ENCODE measurements around the gene IQSEC3. TPM values are rescaled to one million over a fixed set of nuclear protein-coding genes. Genes with fewer than 3 reads are reported as not detected.

IQSEC3 gene
- total RNA-seq, 1 experiment from 2014 or later: not detected

DNA sequence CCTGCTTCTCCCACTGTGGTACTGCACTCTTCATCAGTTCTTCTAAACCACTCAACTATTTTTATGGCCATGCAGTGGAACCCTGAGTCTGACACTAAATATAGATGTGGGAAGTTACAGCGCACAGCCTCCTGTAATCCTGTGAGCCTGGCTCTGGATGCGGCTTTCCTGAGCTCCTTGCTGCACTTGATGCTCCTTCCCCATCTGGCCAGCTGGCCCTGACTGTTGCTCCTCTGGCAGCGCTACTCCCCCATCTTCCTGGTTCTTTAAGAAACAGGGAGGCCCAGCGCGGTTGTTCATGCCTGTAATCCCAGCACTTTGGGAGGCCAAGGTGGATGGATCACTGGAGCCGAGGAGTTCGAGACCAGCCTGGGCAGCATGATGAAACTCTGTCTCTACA, 24.6 kb downstream of the IQSEC3 start:
- H3K36me3 Mint-ChIP-seq (ENCODE audit: insufficient read depth, unreplicated experiment): no peaks in the 10 kb centered on the region
- ChIA-PET POLR2A (interaction anchor here (0.7 kb wide), 2 partner anchors 8 to 45 kb away, joined by 3 to 4 read pairs; no protein-coding TSS in a partner anchor), CTCF (no interaction called here)
- TF ChIP-seq, protein P1, sequence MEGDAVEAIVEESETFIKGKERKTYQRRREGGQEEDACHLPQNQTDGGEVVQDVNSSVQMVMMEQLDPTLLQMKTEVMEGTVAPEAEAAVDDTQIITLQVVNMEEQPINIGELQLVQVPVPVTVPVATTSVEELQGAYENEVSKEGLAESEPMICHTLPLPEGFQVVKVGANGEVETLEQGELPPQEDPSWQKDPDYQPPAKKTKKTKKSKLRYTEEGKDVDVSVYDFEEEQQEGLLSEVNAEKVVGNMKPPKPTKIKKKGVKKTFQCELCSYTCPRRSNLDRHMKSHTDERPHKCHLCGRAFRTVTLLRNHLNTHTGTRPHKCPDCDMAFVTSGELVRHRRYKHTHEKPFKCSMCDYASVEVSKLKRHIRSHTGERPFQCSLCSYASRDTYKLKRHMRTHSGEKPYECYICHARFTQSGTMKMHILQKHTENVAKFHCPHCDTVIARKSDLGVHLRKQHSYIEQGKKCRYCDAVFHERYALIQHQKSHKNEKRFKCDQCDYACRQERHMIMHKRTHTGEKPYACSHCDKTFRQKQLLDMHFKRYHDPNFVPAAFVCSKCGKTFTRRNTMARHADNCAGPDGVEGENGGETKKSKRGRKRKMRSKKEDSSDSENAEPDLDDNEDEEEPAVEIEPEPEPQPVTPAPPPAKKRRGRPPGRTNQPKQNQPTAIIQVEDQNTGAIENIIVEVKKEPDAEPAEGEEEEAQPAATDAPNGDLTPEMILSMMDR (IDR thresholded peaks at IDR 0.05; ENCODE audit: unreplicated experiment): no peak
- peaks cover 63% of the 10 kb centered on the region for H3K27me3 Mint-ChIP-seq (ENCODE audit: insufficient read depth, unreplicated experiment)
- no peaks in the 10 kb centered on the region for H3K9me3 Mint-ChIP-seq (ENCODE audit: unreplicated experiment)
- H3K4me3 Mint-ChIP-seq (ENCODE audit: unreplicated experiment): no peak overlapping the region
- H3K4me1 Mint-ChIP-seq (ENCODE audit: insufficient read depth, unreplicated experiment): no peaks in the 10 kb centered on the region
- no TSS peak for BruUV-seq (replicated peaks)
- intact Hi-C loops (cut with micrococcal nuclease): no loop called here
- DNase-seq (ENCODE audit: unreplicated experiment): no peak
- H3K27ac Mint-ChIP-seq (ENCODE audit: low read depth, unreplicated experiment): no peak overlapping the region

DNA sequence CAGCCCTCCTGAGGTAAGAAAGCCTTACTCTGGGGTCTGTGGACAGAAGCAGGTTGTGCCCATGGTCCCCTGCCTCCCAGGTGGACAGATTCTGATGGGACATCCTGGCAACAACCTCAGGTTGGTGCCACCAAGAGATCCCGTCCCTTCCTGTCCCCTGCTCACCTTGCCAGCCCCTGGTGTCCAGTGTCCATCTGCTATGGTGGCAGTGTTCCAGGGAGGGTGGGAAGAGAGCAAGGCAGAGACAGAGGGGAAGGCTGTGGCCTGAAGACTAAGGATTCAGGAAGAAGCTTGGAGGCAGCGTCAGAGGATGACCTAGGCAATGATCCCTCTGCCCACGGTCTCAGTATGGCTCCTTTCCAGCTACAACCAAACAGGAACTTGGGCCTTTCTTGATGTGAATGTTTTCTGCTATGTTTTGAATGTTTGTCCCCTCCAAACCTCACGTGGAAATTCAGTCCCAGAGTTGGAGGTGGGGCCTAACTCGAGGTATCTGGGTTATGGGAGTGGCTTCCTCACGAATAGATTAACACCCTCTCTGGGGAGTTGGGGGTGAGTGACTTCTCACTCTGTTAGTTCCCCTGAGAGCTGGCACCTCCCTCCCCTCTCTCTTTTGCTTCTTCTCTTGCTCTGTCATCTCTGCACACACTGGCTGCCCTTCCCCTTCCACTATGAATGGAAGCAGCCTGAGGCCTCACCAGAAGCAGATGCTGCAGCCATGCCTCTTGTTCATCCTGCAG, 26.9 kb downstream of the IQSEC3 start:
- intact Hi-C loops (cut with micrococcal nuclease): no loop called here
- CTCF ChIA-PET: no interaction called here
- Mint-ChIP-seq H3K9me3 (ENCODE audit: unreplicated experiment) (no peaks in the 10 kb centered on the region), H3K4me3 (ENCODE audit: unreplicated experiment) (no peak overlapping the region), H3K36me3 (ENCODE audit: insufficient read depth, unreplicated experiment) (no peaks in the 10 kb centered on the region), H3K4me1 (ENCODE audit: insufficient read depth, unreplicated experiment) (no peaks in the 10 kb centered on the region), H3K27ac (ENCODE audit: low read depth, unreplicated experiment) (no peak overlapping the region), H3K27me3 (ENCODE audit: insufficient read depth, unreplicated experiment) (peaks cover 69% of the 10 kb centered on the region)
- no peak for DNase-seq (ENCODE audit: unreplicated experiment)
- POLR2A ChIA-PET: no interaction called here
- BruUV-seq (replicated peaks): no TSS peak
- TF ChIP-seq, protein P1 (IDR thresholded peaks at IDR 0.05; ENCODE audit: unreplicated experiment): no peak

DNA sequence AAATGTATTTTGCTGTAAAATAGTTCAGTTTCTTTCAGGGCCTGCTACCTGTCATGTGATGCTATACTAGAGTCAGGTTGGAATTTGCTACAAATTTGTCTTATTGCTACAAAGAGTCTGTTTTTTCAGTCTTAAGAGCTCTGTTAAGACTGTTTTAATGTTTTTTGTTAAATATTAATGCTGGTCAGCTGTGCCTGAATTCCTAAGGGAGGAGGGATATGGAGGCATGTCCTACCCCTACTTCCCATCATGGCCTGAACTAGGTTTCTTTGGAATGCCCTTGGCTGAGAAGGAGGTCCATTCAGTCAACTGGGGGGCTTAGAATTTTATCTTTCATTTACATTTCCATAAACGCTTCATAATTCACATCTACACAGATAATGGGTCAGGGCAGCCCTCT, 30.0 kb downstream of the IQSEC3 start:
- CTCF ChIA-PET: no interaction called here
- no peaks in the 10 kb centered on the region for H3K9me3 Mint-ChIP-seq (ENCODE audit: unreplicated experiment)
- H3K27ac Mint-ChIP-seq (ENCODE audit: low read depth, unreplicated experiment): no peak overlapping the region
- H3K27me3 Mint-ChIP-seq (ENCODE audit: insufficient read depth, unreplicated experiment): peaks cover 79% of the 10 kb centered on the region
- BruUV-seq (replicated peaks): no TSS peak
- H3K36me3 Mint-ChIP-seq (ENCODE audit: insufficient read depth, unreplicated experiment): no peaks in the 10 kb centered on the region
- no peak overlapping the region for H3K4me3 Mint-ChIP-seq (ENCODE audit: unreplicated experiment)
- intact Hi-C loops (cut with micrococcal nuclease): no loop called here
- POLR2A ChIA-PET: interaction anchor here (0.7 kb wide), 1 partner anchor 12 kb away, joined by 3 read pairs; no protein-coding TSS in a partner anchor
- no peak for DNase-seq (ENCODE audit: unreplicated experiment)
- TF ChIP-seq, protein P1 (IDR thresholded peaks at IDR 0.05; ENCODE audit: unreplicated experiment): no peak
- no peaks in the 10 kb centered on the region for H3K4me1 Mint-ChIP-seq (ENCODE audit: insufficient read depth, unreplicated experiment)

DNA sequence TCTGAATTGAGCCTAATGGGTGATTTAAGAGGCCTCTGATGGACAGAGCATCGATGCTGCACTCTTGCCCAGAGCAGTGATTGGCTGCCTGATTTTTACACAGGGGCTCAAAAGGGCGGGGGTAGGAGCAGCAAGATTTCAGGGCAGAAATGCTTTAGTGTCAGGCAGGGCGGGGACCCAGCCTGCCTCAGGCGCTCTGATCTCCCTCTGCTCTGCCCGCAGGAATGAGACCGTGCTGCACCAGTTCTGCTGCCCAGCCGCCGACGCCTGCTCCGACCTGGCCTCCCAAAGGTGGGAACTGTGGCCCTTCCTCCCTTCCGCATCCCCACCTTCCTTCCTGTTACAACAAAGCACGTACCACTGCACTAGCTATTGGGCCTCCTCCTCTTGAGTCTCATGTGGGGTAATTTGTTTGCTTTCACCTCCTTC, 32.4 kb downstream of the IQSEC3 start:
- no peak overlapping the region for H3K27ac Mint-ChIP-seq (ENCODE audit: low read depth, unreplicated experiment)
- ChIA-PET CTCF (no interaction called here), POLR2A (no interaction called here)
- H3K27me3 Mint-ChIP-seq (ENCODE audit: insufficient read depth, unreplicated experiment): peaks cover 83% of the 10 kb centered on the region
- H3K4me3 Mint-ChIP-seq (ENCODE audit: unreplicated experiment): no peak overlapping the region
- TF ChIP-seq, protein P1 (IDR thresholded peaks at IDR 0.05; ENCODE audit: unreplicated experiment): no peak
- H3K36me3 Mint-ChIP-seq (ENCODE audit: insufficient read depth, unreplicated experiment): no peaks in the 10 kb centered on the region
- DNase-seq (ENCODE audit: unreplicated experiment): no peak
- BruUV-seq (replicated peaks): no TSS peak
- H3K4me1 Mint-ChIP-seq (ENCODE audit: insufficient read depth, unreplicated experiment): no peaks in the 10 kb centered on the region
- intact Hi-C loops (cut with micrococcal nuclease): no loop called here
- H3K9me3 Mint-ChIP-seq (ENCODE audit: unreplicated experiment): no peaks in the 10 kb centered on the region
